ENCODE data around the gene MRPL46.

MRPL46 gene

DNA sequence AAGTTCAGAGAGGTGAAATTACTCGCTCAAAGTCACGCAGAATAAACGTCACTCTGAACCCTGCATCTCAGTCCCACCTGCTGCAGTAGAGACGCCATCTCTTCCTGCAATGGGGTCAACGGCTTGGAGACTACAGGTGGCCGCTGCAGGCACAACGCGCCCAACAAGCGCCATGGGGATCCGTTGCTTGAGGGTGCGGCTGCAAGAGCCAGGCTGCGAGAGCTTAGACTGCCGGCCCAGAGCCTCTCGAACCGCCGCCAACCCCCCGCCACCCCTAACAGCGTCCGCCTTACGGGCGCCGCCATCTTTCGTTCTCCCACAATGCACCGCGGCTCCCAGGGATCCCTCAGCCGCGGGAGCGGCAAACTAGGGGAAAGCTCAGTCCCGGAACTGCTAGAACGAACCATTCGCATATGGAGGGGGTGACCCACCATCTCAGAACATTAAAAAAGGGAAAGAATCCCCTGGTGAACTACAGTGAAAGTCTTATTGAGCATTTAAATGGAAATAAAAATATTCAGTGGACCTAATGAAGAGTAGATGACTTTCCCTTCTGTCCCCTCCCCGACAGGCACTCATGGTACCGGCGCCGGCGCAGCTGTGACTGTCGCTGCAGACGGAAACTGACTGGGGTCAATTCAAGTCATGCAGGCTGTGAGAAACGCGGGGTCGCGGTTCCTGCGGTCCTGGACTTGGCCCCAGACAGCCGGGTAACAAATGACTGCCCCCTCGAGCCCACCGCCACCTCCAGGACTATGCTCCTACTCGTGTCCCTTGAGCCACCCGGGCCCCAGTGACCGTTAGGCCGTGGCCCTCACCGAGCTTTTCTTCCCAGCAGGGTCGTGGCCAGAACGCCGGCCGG lies at the start of gene MRPL46, which contains the start of gene MRPS11:
MRPL46 (minus strand) TSS at position 316 of the 862 bp plus-strand sequence; CDS start at position 305, 11 bp downstream.
MRPS11 (plus strand) TSS at position 636 of the 862 bp plus-strand sequence; CDS start at position 646, 10 bp downstream.
- peak; percentile 23 to 95 (median 85) for DNase-seq

DNA sequence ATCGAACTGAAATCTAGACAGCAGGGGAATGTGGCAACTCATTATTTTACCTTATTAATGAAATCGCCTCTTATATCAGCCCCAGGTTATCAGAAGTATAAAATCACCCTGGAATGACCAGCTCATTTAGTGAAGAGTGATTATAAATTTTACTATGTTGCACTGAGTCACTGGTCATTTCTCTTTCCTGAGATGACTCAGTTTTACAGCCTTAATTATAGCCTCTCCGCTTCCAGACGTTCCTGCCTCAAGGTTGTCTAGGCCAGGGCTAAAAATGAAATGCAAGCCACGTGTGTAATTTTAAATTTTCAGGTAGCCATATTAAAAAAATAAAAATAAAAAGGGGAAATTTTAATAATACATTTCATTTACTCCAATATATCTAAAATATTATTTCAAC lies 46.0 kb upstream of the MRPL46 start:
- DNase-seq = no peak

DNA sequence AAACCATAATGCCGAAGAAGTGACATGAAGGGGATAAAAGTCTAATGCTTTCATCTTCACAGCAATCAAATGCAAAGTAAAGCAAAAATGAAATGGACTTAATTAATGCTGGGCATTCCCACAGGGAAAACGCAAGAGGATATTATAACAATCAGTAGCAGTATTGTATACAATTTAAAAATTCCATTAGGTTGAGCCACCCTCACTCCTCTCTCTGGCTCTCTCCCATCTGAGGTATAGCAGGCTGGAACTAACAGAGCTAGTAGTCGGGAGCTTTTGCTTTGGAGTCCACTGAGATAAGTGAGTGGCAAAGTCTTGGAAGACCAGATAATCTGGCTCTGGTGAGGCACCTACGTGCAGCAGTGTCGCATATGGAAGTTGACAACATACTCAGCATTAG lies 45.4 kb upstream of the MRPL46 start:
- no peak for DNase-seq

DNA sequence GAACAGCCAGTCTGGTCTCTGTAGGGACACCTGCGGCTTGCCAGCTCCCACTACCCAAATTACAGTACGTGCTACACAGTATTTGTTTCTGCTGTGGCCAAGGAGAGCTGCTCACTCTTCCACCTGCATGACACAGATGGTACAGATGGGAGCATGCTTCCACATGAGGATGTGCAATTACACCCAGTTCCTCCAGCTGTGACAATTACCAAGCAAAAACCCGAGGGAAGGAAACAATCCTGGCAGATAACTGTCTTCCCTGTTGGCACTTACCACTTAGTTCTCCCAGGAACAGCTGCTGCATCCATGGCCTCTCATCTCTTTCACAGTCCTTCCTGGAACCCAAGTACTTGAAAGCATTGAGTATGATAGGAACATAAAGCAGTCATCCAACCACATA lies 44.9 kb upstream of the MRPL46 start:
- no peak for DNase-seq

DNA sequence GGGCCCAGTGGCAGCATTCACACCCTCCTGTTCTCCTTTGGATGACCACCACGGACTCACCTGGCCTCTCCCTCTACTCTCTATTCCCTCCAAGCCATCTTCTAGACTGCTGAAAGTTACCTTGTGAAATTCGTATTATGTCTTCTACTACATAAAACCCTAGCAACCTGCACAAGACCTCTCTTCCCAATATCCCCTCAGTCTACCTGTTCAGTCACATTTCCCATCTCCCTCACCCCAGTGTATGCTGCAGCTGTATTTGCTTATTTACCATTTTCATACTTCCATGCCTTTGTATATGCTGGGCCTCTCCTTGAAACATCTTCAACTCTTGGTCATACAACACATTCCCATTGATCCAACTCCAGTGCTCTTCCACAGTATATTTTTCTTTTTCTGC lies 44.0 kb upstream of the MRPL46 start:
- DNase-seq = no peak

DNA sequence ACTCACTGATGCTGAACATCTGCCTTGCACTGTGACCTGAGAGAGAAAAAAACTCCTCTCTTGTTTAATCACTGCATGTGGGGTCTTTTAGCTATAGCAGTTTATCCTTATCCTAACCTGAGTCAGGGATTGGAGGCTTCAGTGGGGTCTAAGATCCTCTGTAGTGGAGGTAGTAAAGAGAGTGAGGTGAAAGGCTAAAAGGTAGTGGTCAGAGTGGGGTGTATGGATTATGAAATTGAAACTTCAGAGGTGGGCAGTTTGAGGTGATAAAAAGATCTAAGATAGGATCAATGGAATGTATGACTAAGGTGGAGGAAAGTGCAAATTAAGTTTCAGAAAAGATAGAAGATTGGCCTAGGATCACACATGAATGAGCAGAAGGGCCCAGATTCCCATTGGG lies 42.8 kb upstream of the MRPL46 start:
- no peak for DNase-seq

DNA sequence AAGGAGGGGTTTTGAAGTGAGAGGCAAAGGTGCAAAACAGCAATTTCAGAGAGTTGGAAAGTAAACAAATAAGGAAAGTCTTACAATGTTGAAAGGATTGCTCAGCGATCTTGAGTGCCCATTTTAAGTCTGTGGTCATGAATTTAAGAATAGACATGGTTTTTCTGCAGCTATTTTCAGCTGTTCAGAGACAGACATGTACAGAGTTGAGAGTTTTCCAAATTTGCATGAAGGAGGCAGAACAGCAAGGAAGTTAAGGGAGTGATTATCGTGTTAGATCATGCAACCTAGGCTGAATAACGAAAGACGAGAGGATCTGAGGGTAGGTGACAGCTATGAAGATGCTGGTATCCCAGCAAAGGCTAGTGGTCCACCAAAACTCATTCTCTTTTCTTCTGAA lies 42.1 kb upstream of the MRPL46 start:
- no peak for DNase-seq

DNA sequence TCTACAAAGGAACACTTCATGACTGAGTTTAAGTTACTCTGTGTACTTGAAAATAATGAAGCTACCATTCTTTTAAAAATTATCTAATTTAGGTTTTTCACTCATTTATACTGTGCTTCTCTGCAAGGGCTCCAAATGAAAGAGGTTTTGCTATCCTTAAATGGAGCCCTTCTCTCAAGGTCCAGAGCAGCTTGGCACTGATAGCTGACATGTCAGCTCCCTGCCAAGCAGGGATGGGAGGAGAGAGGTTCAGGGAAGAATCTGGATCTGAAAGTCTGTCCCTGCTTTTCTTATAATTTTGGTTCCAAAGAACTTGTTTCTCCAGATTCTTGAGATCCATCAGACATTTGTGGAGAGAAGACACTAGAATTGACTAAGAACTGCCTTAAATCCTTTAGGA lies 39.4 kb upstream of the MRPL46 start:
- peak in 1 of 56 donors; percentile 2 for DNase-seq

DNA sequence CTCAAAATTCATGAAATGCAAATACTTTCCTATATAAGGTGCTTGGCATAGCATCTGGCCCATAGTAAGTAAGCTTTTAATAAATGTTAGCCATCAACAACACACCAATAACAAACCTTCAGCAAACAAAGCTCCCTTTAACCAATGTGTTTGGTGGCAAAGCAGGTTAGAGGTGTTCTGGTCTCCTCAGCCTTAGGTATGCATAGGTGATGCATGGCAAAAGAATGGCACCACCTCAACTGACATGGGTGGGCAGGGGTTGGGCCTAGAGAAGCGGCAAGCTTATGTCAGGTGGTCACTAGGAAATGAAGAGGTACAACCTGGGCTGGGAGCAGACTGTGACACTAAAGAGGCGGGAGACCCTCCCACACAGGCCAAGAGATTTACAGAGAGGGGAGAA lies 38.5 kb upstream of the MRPL46 start:
- DNase-seq = no peak

DNA sequence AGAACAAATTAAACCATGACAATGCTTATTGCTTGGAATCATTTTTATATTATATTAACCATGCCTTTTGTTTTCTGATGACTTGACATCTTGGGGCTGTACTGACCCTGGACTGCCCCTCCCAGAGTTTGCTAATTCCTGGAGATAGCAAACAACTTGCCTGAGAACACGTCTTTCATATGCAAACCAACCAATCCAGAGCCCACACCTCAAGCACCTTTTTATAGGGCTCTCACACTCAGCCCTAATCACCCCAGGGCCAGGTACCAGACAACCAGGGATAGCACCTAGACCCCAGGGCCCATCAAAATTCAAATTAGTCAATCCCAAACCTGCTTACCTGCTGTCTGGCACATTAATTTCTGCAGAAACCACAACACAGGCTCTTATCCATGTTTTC lies 37.3 kb upstream of the MRPL46 start:
- DNase-seq = no peak

DNA sequence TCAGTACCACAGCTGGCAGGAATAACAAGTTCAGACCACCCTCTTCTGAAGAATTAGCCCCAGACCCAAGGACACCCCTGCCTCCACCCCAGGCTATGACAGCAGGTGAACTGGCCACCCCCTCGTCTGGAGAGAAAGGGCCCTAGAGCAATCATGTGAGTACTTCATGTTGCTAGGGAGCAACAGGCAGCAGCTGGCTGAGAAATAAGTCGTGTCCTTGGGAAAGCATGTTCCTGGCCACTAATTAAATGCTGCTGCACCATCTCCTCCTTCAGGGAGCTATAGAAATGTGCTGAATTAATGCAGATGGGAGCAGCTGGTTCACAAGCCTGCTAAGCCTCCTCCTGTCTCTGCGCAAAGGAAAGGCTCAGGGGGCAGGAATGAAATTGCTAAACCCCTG lies 31.8 kb upstream of the MRPL46 start:
- no peak for DNase-seq

DNA sequence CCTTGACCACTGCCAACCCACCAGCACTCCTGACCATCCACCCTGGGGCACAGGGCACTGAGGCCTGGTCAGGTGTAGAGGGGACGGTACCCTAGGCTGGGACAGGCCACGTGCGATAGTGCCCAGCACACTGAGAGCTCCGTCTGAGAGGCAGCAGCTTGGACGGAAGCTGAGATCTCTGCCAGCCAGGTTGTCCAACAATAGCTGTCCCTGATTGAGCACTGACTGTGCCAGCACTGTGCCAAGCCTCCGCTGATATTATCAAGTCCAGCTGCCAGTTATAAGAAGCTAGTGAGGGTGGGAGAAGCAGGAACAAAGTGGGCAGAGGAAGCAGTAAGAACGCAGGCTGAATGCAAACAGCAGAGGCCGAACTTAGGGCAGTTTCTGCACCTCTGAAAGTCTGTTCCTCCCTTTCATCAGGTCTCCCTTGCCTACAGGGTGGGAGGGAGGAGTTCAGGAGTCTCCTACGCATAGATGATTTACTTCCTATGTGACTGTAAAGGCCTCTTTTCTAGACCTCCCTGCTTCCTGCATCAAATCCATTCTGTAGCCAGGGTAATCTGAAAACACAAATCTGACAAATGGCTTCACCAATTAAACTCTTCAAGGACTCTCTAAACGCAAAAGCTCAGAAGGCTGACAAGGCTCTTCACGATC lies 30.0 kb upstream of the MRPL46 start:
- DNase-seq = no peak

DNA sequence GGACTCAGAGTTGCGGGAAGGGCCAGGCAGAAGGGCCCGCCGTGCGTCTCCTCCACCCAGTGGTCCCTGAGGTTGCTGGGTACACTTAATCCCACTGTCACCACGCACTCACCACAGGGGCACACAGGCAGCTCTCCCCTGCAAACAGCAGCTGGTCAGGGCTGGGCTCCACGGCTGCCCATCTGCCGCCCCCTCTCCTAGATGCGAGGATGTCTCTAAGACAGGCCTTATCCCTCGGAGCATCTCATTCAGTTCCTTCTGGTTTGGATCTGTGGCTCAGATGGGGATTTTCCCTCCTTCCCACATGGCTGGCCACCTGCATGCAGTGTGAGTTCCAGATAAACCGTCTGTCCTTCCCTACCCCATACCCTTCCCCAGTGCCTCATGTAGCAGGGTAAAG lies 26.7 kb upstream of the MRPL46 start:
- no peak for DNase-seq

DNA sequence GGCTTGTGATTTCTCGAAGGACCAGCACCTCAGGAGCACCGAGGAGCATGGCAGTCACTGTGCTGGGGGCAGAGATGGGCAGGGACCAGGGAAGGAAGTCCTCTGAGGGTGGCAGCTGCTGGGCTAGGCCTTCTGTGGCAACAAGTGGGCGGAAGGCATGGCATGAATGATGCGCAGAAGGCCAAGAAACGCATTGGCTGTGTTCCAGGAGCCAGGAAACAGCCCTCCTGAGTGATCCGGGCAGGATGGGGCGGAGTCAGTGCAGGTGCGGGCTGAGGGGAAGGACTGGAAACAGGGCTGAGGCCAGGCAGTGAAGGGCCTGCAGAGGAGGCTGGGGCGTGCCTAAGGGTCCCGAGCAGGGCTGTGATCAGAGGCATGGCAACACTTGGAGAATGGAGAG lies 24.0 kb upstream of the MRPL46 start:
- no peak for DNase-seq

DNA sequence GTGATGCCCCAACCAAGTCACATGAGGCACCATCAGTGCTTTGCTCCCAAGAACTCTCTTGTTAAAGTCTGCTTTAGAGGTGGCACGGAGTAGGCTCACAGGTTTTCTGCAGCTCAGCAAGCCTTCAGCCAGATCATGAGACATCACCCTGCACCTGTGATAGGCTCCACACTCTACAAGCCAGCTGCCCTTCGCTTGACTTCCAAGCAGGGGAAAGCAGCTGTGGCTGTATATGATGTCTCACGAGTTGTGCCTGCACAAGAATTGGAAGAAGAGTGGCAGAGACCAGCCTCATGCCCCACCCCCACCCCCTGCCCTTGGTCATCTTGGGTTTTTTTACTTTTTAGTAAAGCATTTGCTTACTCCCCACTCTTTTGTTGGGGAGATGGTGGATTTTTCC lies 22.8 kb upstream of the MRPL46 start:
- DNase-seq = no peak

DNA sequence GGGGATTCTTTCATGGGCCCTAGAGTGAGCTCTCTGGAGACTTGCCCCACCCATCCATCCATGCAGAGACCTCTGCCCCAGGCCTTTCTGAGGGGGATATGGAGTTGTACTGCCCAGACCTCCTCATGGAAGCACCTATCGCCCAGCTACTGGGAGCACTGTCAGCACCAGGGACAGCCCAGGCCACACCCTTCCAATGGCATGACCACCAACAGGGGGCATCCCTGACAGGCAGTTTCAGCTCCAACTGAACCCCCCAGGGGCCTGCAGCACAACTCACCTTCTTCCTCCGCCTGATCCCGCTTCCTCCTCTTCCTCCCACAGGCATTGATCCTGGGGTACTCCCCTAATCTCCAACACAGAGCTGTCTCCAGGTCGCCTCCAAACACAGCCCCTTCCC lies 22.1 kb upstream of the MRPL46 start:
- DNase-seq = no peak

DNA sequence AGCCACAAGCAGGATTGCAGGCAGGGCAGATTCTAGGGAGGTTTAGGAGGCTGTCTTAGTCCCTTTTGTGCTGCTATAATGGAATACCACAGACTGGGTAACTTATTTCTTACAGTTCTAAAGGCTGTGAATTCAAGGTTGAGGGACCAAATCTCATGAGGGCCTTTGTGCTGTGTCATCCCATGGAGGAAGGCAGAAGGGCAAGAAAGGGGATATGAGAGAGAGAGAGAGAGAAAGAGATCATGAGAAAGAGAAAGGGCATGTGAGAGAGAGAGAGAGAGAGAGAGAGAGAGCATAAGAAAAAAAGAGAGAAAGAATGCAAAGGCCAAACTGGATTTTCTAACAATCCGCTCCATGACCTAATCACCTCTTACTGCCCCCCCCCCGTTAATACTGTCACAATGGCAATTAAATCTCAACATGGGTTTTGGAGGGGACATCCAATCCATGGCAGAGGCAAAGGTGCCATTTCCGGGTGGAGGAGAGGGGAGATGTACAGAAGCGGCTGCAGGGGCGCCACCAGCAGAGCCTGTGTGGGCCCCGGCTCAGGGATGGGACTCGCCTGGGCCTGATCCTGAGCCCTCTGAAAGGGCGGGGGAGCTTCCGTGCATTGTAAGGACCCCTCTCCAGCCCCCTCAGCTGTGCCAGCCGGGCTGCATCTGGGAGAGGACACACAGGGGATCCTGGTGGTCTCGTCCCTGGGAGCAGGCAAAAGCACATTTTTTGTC lies 20.8 kb upstream of the MRPL46 start:
- DNase-seq = no peak

DNA sequence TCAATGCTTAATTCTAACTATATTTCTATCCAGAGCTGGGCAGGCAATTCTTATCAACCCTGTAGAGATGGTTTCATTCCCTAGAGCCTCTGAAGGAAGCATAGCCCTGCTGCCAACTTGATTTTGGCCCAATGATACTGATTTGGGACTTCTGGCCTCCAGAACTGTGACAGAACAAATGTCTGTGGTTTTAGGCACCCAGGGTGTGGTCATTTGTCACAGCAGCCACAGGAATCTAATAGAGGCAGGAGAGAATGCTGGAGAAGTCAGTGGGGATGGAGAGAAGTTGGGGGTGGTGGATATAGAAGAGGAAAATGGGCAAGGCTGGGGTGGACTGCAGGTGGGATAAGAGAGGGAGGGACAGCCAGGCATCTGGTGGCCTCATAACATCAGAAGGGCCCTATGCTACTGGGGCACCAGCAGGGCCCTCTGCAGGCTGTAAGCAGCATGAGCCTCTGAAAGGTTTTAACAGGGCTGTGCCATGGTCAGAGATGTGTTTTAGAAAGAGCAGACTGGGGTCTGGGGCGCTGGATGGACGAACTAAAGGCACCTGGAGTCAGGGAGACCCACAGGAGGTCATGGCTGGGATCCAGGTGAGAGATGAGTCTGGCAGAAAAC lies 20.1 kb upstream of the MRPL46 start:
- DNase-seq = no peak

DNA sequence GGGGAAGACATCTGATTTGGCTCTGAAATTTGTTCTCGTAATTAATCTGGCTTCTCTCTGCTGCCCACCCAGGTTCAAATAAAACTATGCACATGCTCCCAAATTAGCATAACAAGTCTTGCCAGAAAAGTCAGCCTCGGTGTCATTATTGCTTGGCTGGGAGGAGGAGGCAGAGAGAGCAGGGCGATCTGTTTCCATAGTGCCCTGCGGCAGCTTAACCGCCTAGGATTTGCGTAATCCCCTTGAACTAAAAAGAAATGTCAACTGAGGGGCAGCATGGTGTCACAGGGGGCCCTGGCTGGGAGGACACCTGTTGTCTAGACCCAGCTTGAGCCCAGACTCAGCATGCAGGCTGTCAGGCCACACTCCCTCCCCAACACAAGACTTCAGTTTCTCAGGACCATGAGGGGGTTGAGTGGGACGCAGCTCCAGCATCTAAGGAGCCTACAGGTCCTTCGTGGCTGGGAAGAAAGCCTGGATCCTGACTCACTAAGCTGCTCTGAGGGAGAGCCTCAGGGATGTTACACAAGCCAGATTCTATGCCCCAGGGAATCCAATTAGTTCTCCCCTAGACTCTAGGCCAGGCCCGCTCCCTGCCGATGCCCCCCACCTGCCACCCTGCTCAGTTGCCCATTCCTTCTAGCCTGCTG lies 17.6 kb upstream of the MRPL46 start:
- DNase-seq = peak in 2 of 56 donors; percentile 5

DNA sequence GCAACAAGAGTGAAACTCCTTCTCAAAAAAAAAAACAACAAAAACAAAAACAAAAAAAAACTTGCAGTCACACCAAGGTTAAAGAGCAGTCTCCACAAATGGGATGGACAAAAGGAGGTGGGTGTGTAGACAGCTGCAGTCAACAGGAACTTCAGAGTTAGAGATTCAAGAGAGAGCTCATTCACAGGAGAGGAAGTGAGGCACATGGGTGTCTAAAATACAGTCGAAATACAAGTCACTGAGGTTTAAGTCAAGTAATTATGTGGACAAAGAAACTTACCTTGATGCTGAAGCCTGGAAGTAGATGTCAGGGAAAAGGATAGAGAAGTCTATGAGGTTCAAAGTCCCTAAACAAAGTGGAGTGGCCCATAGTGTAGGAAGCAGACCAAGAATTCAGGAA lies 15.1 kb upstream of the MRPL46 start:
- no peak for DNase-seq

DNA sequence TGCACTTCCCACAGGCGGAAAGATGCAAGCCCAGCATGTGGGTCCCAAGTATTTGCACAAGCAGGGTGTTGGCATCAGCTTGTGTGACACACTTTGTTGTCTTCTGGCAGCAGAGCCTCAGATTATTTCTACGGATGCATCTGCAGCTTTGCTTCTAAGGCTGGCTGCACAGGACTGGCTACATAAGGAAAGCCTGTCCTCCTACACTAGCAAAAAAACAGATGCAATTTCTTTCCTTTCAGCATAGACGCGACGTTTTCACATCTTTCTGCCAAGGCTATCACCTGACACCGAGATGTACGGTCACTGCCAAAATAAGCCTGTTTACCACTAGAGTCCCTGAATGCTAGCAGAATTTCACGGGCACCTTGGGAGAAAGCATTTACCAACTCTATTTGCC lies 13.8 kb upstream of the MRPL46 start:
- DNase-seq = peak in 2 of 56 donors; percentile 6 to 17

Data from nucleus accumbens (tissue), 56 donors.